SK-N-MC (cell line): ENCODE data around the gene ICOSLG.

ENCODE experiments used
- EZH2 ChIP-seq: fragments of 200-600 bp; sonication (generic); IDR thresholded peaks from one replicate; pipeline ENCODE4 v1.6.1; 2017; ENCODE audit warnings: antibody characterized with exemption
- POLR2AphosphoS5 ChIP-seq: IDR thresholded peaks from 2 replicates; pipeline ENCODE4 v1.6.1; 2012; ENCODE audit warnings: mild to moderate bottlenecking, low read depth, low read length, borderline replicate concordance

DNA sequence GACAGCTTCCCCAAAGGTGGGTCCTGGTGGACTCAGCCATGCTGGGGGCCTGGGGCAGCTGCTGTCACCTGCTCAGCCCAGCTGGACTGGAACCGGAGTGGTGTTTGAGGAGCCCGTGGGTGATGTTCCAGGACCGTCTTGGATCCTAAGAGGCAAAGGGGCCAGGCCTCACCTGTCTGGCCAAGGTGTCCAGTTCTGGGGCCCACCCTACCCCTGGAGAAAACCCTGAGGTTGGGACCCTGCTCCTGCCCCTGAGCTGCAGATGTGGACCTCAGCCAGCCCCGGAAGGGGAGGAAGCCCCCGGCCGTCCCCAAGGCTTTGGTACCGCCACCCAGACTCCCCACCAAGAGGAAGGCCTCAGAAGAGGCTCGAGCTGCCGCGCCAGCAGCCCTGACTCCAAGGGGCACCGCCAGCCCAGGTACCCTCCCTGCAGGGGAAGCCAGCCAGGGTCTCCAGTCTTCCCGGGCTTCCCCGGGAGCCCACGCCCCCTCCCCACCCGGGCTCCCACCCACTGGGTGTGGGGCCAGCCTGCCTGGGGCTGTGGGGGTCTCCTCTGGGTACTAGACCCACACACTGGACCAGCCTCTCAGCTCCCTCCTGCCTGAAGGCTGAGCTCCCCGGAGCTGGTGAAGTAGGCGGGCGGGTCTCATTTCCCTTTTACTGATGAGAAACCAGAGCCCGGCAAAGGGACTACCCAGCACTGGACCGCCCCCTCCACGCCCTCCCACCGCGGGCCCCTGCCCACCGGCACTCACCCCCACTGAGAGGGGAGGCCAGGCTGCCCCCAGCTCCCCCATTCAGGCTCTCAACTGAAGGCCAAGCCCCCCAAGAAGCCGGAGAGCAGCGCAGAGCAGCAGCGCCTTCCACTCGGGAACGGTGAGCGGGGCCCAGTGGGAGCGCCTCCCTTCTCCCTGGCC is 46.2 kb upstream of the ICOSLG start:
- no peak for TF ChIP-seq POLR2AphosphoS5
- no peak for TF ChIP-seq EZH2
